ENCODE data around the gene TMEM231.
"Not testable (repeated sequence)": the region's sequence is repeated elsewhere in the genome, so short reads cannot be mapped to it uniquely, and the experiment has no call there.

TMEM231 gene, protein sequence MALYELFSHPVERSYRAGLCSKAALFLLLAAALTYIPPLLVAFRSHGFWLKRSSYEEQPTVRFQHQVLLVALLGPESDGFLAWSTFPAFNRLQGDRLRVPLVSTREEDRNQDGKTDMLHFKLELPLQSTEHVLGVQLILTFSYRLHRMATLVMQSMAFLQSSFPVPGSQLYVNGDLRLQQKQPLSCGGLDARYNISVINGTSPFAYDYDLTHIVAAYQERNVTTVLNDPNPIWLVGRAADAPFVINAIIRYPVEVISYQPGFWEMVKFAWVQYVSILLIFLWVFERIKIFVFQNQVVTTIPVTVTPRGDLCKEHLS

DNA sequence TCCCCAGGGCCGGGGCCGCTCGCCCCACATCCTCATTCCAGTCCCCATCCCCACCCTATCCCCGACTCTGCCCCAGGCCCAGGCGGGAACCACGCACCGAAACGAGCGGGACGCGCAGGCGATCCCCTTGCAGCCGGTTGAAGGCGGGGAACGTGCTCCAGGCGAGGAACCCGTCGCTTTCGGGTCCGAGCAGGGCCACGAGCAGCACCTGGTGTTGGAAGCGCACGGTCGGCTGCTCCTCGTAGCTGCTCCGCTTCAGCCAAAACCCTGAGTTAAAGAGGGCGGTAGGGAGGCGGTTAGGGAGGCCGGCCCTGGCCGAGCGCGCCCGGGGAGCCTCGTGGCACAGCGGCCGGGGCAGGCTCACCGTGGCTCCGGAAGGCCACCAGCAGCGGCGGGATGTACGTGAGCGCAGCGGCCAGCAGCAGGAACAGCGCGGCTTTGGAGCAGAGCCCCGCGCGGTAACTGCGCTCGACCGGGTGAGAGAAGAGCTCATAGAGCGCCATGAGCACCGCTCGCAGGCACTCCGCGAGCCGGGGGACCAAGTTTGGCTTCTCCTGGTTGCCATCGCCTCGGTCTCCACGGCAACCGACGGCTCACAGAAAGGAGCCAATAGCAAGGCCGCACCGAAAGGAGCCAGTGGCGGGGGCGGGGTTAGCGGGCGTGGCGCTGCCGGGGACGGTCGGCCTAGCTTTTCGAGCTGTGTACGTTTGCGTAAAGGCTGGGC lies at the start of gene TMEM231:
TSS of gene TMEM231 (minus strand) at position 546 of the 724 bp plus-strand sequence. CDS start at position 503, 43 bp downstream.
- DNase-seq (ENCODE audit: low spot score), result peak; percentile 97

DNA sequence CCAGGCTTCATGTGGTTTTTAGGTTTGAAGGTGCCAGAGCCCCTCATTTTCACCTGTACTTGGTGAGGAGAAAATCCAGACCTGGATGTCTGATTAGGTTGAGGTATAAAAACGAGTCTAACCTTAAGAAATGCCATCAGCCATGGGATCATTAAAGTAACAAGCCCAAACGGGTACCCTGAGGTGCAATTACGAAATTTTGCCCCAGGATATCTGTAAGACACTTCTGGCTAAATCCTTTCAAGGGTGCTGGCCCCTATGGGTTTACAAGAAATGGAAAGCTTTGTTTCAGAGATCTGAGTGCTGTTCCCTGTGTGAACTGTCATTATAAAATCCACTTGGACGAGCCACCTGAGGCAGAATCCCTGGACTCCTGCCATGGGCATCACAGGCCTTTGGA lies 47.2 kb upstream of the TMEM231 start:
- no peak for DNase-seq (ENCODE audit: low spot score)

DNA sequence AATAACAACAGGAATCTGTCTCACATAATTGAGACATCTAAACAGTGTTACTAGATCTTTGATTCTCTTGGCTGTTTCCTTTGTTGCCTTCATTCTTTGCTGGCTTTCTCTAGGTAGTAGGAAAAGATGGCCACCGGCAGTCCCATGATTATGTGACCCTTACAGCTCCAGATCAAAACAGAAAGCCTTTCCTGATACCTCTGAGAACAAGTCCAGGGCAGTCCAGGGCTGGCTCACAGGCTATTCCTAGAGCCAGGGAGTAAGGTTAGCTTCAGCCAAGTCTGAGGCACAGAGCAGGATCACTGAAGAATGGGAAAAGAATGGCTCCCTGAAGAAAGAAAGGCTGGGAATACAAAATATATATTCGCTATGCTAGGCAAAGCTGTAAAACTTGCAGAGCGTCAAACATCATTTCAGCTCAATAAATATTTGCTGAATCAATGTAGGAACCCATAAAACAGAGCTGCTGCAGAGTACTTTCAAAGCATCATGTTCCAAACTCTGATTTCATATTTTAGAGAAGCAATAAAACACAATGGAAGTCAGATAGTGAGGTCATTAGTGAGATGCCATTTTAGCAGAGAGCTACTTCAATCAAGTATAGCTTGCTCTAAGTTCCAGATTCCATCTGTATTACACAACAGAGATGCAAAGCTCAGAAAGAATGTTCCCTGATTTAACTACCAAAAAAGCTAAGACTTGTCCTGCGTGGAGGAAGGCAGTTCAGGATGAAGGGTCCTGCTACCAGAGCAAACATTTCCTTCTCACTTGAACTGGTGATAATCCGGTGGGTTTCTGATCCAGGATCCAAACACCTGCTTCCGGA lies 43.6 kb upstream of the TMEM231 start:
- DNase-seq (ENCODE audit: low spot score), result no peak

DNA sequence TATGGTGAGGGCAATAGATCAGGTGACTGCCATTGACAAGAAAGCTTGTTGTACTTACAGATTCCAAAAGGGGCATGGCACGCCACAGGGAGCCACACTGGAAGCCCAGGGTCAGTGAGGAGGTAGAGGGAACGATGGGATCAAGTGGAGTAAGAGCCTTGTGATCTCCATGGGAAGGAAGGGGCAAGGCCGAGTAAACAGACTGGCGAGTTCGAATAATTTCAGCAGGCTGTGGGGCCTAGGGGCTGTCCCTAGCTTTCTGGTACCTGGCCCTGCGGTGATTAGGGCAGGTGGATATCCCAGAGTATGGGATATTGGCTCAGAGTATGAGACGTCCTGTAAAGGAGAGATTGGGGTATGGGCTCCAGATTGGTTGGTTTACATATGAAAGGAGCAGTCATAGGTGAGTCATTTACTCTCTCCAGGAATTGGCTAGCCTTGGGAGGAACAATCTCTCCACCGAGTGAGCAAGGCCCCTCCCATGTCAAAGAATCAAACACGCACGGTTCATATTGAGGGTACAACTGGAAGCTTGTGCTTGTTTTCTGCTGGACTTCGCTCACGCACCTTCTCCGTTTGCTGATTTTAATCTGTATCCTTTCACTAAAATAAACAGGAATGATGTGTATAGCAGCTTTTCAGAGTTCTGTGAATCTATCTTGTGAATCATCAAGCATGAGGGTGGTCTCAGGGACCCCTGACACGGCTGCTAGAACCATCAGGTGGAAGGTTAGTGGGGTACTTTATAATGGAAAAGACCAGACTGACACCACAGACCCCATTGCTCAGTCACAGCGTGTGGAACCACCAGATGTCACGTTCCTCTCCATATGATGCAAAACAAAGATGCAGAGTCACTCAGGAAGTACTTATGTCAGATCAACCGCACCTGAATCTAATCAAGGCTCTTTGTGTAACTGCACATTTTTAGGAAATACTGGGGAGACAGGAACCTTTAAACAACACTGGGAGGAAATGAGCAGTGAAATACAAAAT lies 38.1 kb upstream of the TMEM231 start:
- DNase-seq (ENCODE audit: low spot score), result no peak

DNA sequence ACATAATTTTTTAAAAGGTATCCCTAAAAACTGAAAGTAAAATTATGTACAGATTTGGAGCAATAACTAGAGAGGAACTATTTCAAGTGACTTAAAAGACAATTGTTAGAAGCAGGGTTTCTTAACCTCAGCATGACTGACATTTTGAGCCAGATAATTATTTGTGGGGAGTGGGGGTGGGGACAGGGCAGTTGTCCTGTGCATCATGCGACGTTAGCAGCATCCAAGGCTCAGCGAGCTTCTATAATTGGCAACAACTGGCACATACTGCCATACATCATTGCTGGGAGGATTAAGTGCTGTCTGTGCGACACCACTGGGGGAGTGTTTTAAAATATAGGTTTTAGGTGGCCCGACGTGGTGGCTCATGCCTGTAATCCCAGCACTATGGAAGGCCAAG lies 37.3 kb upstream of the TMEM231 start:
- no peak for DNase-seq (ENCODE audit: low spot score)

DNA sequence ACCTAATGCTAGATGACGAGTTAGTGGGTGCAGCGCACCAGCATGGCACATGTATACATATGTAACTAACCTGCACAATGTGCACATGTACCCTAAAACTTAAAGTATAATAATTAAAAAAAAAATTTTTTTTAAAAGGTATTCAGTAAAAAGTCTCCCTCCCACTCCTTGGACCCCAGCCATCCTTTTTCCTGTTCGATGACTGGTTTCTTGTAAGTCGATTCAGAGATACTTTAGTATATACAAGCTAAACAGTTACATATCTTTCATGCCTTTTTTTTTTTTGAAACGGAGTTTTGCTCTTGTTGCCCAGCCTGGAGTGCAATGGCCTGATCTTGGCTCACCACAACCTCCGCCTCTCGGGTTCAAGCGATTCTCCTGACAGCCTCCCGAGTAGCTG lies 35.9 kb upstream of the TMEM231 start:
- DNase-seq (ENCODE audit: low spot score), result not testable (repeated sequence)

DNA sequence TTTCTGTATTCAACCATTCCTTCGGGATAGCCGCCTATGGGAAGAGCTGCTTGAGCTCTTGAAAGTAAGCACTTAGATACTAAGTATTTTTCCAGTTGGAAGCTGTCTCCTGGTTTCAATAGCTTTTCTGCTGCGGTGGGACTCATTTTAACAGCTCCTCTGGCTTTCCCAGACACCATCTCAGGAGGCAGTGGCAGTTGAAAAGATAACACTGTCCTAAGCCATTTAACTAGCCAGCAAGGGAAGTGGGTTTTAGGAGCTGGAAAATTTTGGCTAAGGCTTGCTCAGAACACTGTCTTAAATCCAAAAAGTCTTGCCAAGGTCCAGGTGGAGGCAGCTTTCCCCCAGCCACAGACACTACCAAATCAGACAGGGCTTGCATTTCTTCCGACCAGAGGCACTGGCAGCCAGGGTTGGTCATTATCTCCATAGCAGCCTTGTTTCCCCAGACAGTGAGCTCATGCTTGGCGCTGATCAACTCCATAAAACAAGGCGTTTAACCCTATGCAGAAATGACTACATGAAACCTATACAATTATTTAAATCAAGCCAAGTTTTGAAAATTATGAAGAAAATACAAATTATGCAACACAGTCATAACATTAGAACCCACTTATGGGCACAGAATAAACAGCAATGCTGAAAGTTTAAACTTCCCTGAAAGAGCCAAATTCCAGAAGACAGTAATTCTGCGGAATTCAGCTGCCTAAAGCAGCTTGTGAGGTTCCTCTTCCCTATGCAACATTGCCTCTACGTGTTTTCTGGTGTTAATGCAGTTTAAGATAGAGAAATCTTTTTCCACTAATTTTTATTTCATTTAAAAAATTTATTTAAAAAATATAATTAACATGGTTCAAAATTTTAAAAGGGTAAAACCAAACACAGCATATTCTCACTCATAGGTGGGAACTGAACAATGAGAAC lies 35.1 kb upstream of the TMEM231 start:
- no peak for DNase-seq (ENCODE audit: low spot score)

DNA sequence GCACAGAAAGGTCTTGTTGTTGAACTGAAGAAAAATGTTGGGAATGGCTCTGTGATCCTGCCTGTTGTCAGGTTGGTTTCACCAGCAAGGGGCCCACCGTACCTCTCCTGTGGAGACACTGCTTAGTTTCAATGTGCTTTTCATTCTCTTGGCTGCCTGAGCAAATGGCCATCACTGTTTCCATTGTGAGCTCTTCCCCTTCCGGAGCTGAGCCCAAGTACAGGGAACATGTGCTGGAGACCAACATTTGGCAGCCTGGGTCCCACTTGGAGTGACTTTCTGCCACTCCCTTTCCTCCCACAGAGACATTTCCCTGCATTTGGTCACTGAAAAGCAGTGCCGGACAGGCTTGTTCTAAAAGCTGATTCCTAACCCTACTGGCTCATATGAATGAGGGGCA lies 33.3 kb upstream of the TMEM231 start:
- no peak for DNase-seq (ENCODE audit: low spot score)

DNA sequence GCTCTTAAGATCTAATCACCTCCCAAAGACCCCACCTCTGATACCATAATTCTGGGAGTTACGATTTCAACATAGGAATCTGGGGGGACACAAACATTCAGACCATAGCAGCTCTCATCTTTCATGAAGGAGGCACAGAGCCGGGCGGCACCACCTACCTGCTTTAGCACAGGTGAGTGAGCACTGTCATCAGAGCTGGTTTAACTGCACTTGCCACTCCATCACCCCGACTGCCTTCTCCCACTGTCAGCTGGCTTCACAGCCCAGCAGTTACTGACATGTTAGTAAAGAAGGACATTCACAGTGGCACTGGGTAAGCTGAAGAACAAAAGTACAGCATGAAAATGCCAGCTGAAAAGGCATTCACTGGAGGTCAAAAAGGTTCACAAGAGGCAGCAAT lies 32.7 kb upstream of the TMEM231 start:
- no peak for DNase-seq (ENCODE audit: low spot score)

DNA sequence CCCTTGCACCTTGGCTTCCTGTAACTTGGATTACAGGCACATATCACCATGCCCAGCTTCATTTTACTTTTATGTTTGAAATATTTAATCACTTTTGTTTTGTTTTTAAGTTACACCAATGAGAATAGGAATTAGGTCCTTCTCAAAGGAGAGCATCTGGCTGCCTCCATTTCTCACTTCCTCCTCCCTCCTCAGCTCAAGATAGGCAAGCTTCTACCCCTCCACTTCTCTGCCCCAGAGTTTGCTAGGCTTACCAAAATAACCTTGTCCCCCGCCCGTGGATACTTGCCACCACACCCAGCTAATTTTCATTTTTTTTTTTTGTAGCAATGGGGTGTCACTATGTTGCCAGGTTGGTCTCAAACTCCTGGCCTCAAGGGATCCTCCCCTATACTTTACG lies 28.1 kb upstream of the TMEM231 start:
- DNase-seq (ENCODE audit: low spot score), result no peak

DNA sequence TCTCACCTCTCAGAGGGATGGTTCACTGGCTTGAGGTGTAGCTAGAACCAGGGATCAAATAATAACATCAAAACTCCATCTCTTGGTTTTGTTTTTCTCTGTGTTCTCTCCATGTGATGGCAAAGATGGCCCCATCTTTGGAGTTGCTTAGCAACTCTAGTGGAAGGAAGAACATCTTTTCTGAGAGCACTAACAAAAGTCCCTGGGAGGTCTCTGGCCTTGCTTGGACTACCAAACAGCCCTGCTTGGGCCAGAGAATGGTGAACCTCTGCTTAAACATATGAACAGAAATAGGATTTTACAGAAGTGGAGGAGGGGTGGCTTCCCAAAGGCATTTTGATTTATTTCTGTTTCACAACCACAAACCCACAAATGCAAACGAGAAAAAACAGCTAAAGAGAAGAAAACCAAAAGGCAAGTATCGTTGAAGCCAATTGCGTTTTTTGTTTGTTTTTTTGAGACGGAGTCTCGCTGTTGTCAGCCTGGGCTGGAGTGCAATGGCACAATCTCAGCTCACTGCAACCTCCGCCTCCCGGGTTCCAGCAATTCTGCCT lies 23.3 kb upstream of the TMEM231 start:
- no peak for DNase-seq (ENCODE audit: low spot score)

DNA sequence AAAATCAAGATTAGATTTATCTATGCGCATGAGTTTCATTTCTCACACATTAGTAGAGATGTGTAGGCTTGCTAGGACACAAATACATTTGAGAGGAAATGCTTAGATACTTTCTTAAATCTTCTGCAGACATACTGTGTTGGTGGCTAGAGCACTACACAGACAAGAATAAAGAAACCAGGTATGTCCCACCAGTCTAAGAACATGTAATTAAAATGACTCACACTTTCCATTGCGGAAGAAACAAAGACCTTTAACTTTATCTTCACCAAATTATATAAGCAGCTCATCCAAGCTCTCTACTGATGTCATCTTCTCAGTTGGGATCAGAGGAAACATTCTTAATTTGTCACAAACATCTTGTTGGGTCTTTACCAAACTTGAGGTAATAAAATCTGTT lies 22.7 kb upstream of the TMEM231 start:
- DNase-seq (ENCODE audit: low spot score), result no peak

DNA sequence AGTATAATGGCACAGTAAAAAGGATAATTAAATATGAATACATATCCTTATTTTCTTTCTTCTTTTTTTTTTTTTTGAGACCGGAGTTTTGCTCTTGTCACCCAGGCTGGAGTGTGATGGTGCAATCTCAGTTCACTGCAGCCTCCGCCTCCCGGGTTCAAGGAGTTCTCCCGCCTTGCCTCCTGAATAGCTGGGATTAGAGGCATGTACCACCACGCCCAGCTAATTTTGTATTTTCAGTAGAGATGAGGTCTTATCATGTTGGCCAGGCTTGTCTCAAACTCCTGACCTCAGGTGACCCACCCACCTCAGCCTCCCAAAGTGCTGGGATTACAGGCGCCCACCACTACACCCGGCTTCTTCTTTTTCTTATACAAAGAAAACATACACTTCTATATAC lies 22.2 kb upstream of the TMEM231 start:
- no peak for DNase-seq (ENCODE audit: low spot score)

DNA sequence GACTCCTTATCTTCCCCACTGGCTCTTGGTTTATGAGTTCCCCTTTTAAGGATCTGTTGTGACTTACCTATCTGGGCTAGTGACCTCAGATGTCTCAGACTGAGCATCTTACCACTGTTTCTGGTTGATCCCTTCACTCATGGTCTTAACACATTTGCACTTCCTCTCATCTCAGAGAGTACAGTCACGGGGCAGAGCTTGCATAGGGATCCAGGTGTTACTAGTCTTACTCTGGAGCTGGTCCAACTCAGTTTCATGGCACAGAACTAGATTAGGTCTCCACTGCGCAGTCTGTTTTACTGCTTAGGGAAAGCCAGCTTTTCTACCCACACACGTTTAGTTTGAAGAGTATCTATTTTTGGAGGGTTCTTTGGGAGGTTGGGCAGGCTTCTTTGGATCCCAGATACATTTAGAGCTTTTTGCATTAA lies 20.3 kb upstream of the TMEM231 start:
- no peak for DNase-seq (ENCODE audit: low spot score)

DNA sequence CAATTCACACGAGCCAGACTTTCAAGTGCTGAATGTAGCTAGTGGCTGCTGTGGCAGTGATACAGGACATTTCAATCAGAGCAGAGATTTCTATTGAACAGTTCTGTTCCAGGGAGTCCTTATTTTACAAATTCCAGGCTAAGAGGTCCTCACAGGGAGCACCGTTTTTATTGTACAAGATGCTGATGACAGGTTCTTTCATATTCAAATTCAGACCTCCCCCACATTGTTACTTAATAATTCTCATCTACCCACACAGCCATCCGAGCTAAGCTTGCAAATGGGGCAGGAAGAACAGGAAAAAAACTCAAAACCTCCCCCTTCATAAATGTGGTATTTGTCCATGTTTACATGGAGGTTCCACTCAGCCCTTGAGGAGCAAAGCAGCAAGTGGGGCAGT lies 19.9 kb upstream of the TMEM231 start:
- no peak for DNase-seq (ENCODE audit: low spot score)

DNA sequence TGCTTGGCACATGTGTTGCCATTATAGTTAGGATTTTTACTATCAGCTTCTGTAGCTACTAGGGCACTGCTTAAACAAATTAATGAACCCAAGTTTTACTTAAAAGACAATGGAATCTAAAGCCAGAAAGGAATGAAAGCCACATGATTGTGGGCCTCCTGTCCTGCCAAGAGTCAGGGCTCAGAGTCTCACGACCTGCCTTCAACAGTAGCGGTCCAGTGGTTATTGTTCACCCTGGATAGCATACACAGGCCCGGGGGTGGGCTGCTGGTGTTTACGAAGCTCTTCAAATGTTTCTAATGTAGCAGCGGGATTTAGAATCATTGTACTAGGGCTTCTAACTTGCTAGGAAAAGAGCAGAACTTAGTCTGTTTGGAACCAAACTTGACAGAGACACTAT lies 17.9 kb upstream of the TMEM231 start:
- DNase-seq (ENCODE audit: low spot score), result no peak

DNA sequence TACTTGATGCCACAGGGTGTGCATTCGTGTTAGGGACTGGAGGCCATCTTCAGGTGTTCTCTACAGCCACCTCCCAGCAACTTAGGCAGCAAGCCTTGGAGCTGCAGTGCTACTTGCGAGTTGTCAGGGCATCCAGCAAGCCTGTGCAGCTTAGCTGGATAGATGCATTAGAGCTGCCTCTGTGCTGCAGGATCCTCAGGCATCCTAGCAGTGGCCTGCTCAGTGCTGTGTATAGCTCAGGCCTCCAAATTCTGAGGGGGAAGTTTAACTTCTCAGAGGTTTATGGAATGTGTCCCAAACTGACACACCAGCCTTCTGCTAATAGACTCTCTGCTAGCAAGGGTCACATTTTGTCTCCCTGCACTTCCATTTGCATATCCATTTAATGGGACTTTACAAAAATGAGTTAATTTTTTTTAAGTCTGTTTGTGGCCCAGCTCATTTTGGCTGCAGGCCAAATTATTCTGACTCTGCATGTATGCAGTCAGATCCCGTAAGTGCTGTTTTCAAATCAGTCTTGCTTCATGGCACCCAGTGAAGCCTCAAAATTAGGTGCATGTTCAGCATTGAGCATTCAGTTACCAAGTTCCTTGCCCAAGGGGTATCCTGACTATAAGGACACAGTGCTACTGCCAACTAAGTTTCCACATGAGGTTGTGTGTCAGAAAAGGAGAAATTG lies 17.0 kb upstream of the TMEM231 start:
- DNase-seq (ENCODE audit: low spot score), result no peak

DNA sequence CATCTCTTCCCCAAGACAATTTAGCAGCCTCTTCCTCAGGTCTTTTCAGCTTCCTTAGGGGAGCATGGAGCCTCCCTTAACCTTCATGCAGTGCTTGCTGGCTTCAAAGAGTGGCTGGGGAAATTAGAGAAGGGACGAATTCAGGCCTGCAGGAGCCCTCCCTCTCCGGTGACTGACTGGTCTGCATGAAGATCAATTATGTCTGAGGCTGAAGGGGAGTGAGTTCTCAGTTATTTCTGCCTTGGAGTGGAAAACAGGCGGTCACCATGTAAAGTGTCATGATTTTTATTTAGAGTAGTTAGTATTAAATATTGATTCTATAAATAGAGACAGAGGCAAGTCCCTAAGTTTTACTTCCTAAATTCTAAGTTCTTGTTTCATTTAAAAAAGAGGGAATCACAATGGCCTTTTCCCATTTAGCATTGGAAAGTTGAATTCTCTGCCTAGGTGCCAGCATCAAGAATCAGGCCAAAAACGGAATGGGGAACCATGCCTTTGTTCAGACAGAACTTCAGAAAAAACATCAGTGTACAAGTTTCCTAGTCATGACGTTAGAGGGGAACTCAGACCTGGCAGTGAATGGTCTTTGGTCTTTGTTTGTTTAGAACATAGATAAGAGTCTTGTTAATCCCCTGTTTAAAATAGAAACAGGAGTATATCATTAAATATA lies 14.5 kb upstream of the TMEM231 start:
- no peak for DNase-seq (ENCODE audit: low spot score)

DNA sequence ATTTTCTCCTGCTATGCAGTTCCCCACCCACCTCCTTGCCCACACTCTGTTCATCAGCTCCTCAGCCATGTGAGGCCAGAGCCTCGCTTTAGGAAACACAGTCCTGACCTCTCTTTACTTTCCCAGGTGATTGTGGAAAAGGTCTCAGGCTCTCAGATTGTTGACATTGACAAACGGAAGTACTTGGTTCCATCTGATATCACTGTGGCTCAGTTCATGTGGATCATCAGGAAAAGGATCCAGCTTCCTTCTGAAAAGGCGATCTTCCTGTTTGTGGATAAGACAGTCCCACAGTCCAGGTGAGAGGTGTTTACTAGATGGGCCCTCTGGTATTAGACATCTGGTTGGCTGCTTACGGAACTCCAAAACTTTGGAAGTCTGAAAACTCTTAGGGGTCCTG lies 11.9 kb upstream of the TMEM231 start:
- no peak for DNase-seq (ENCODE audit: low spot score)
